Right renal pelvis (tissue), 4 donors: Measurements from ENCODE around the gene DCUN1D5. TPM values are rescaled to one million over a fixed set of nuclear protein-coding genes. Genes with fewer than 3 reads are reported as not detected.

Experiments used
- polyA plus RNA-seq, 4 donors: library from polyadenylated mRNA; unstranded; fragments of 120-200 nt; gene quantifications; one replicate each; pipeline ENCODE4 v1.2.1, GENCODE V29; 2013; ENCODE audit not compliant: insufficient read length in 4 of 4

The DCUN1D5 gene
- polyA plus RNA-seq, 4 donors = 32.9 to 37.5 (median 34.4) TPM

Other genes starting within 250 kb of the DCUN1D5 start
- gene MMP3, start 248.6 kb downstream of the DCUN1D5 start, polyA plus RNA-seq = under 1 TPM in 1 of 4 donors, not detected in 3; 0.06 TPM
- gene MMP12, start 217.2 kb downstream of the DCUN1D5 start, polyA plus RNA-seq = 1 to 10 TPM; 1.7 to 5.6 (median 2.8) TPM
- under 1 TPM in 3 of 4 donors, not detected in 1; 0.04 to 0.11 (median 0.10) TPM for gene MMP13, start 136.4 kb downstream of the DCUN1D5 start, polyA plus RNA-seq
- gene DYNC2H1, start 17.3 kb upstream of the DCUN1D5 start, polyA plus RNA-seq = 10 to 100 TPM; 37.9 to 42.5 (median 40.8) TPM